K562 (cell line): ENCODE results near the gene COQ4. TPM values are rescaled to one million over a fixed set of nuclear protein-coding genes. Genes with fewer than 3 reads are reported as not detected.

Source experiments
- BRD9 ChIP-seq: fragments of 450-650 bp; IDR thresholded peaks from 2 replicates; pipeline ENCODE4 v1.6.1; 2018; ENCODE audit warnings: low read depth; ENCODE audit not compliant: partially characterized antibody
- HIVEP1 ChIP-seq: fragments of 250-450 bp; sonication (Bioruptor Pico); IDR thresholded peaks from 2 replicates; pipeline ENCODE4 v1.4.0; 2020; ENCODE audit warnings: mild to moderate bottlenecking
- LCOR ChIP-seq: sonication (generic); formaldehyde crosslinking; IDR thresholded peaks from 2 replicates; pipeline ENCODE4 v1.8.0; 2022; ENCODE audit warnings: mild to moderate bottlenecking, missing genetic modification reagents
- NEUROD1 ChIP-seq: fragments of 150-350 bp; IDR thresholded peaks from 2 replicates; pipeline ENCODE4 v1.6.1; 2014; ENCODE audit warnings: borderline replicate concordance, low read length, low read depth; ENCODE audit not compliant: partially characterized antibody
- PCBP1 ChIP-seq: fragments of 200-400 bp; formaldehyde crosslinking; IDR thresholded peaks from 2 replicates; pipeline ENCODE4 v1.6.1; 2018; ENCODE audit warnings: mild to moderate bottlenecking, low read depth, low read length; ENCODE audit not compliant: poor library complexity, severe bottlenecking
- SETDB1 ChIP-seq: IDR thresholded peaks from one replicate; pipeline ENCODE4 v1.6.1; 2012; ENCODE audit warnings: low read length, control low read depth, inconsistent platforms
- TEAD1 ChIP-seq, 2 experiments: fragments of 450-650 bp in 1 of 2; sonication (generic) in 1 of 2; formaldehyde crosslinking; IDR thresholded peaks; 2 replicates each; pipeline versions ENCODE4 v1.4.0 to v1.8.0; 2020 to 2022; ENCODE audit warnings: mild to moderate bottlenecking in 2 of 2, missing genetic modification reagents in 1 of 2
- ZEB2 ChIP-seq: fragments of 450-650 bp; IDR thresholded peaks from 2 replicates; pipeline ENCODE4 v1.6.1; 2016
- ZNF133 ChIP-seq: fragments of 250-450 bp; sonication (Bioruptor Pico); IDR thresholded peaks from 2 replicates; pipeline ENCODE4 v1.4.0; 2020; ENCODE audit warnings: mild to moderate bottlenecking
- ZNF57 ChIP-seq: fragments of 450-650 bp; formaldehyde crosslinking; IDR thresholded peaks from 2 replicates; pipeline ENCODE4 v1.4.0; 2020; ENCODE audit warnings: mild to moderate bottlenecking, moderate library complexity
- polyA plus RNA-seq, 8 experiments: library from polyadenylated mRNA; depleted of rRNA in 4 of 8; stranded (reverse) in 5 of 8; unstranded in 3 of 8; fragments of >200 nt; fragmentation: Nextera tagmentation in 2 of 8; fragmentation: Illumina TruSeq in 1 of 8; extraction: Ambion mirVana in 2 of 8; extraction: Trizol in 1 of 8; gene quantifications; 2 replicates each; pipeline versions ENCODE4 v1.2.1 to v1.2.3, GENCODE V29; 2011 to 2014; ENCODE audit warnings: inconsistent platforms in 1 of 8, missing spikeins in 1 of 8
- total RNA-seq, 7 experiments: library from RNA; depleted of rRNA in 6 of 7; stranded (reverse); fragments of >200 nt in 6 of 7; fragmentation: Illumina TruSeq in 2 of 7; extraction: Trizol in 2 of 7; gene quantifications; 2 replicates each; pipeline versions ENCODE4 v1.2.1 to v1.2.3, GENCODE V29; 2011 to 2021; ENCODE audit warnings: low replicate concordance in 1 of 7
- TF ChIP-seq, protein P1 (sequence below): sonication (generic); IDR thresholded peaks from 2 replicates; pipeline ENCODE4 v1.6.1; 2016
- TF ChIP-seq, protein P2 (sequence below), 2 experiments: fragments of 150-350 bp in 1 of 2; IDR thresholded peaks; 2 replicates each; pipeline ENCODE4 v1.6.1; 2012 to 2016; ENCODE audit warnings: low read depth in 2 of 2, low read length in 2 of 2, mild to moderate bottlenecking in 1 of 2, moderate library complexity in 1 of 2
- TF ChIP-seq, protein P3 (sequence below): sonication (generic); formaldehyde crosslinking; IDR thresholded peaks from 2 replicates; pipeline ENCODE4 v1.8.0; 2022; ENCODE audit warnings: missing genetic modification reagents, mild to moderate bottlenecking, borderline replicate concordance
- TF ChIP-seq, protein P4 (sequence below): fragments of 250-450 bp; sonication (Bioruptor Pico); IDR thresholded peaks from 2 replicates; pipeline ENCODE4 v1.4.0; 2020
- TF ChIP-seq, protein P5 (sequence below): fragments of 250-450 bp; sonication (Bioruptor Pico); IDR thresholded peaks from 2 replicates; pipeline ENCODE4 v1.9.0; 2021; ENCODE audit warnings: mild to moderate bottlenecking
- TF ChIP-seq, protein P6 (sequence below): fragments of 250-450 bp; sonication (Bioruptor Pico); IDR thresholded peaks from 2 replicates; pipeline ENCODE4 v1.5.0; 2021; ENCODE audit warnings: mild to moderate bottlenecking, borderline replicate concordance

Gene COQ4
- total and polyA plus RNA-seq, 9 of the 15 experiments (the other 6 are each of a cell fraction or from before 2014, with no cell fraction given): 9.1 to 135 (median 67.2) TPM

DNA sequence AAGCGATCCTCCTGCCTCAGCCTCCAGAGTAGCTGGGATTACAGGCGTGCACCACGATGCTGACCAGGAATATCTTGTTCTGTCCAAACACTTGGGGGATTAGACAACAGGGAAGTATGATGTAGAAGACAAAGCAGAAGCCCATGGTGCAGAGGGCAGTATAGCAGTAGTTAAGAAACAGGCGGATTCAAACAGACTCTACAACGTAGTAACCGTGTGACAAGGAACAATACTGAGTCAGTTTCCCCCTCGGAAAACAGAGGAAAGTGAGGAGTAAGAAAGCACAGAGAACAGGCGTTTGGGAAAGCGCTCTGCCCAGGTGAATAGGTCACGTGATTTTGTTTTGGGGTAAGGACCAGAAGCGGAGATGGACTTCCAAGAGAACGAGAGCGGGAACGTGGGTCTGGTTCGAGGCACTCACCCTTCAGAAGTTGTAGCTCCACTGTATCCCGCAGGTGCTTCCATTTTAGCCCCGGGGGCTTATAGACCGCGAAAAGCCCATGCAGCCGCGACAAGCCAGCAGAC is 698 bp upstream of the COQ4 start (continued):
- no peak for TF ChIP-seq ZNF57
- TF ChIP-seq, protein P1, sequence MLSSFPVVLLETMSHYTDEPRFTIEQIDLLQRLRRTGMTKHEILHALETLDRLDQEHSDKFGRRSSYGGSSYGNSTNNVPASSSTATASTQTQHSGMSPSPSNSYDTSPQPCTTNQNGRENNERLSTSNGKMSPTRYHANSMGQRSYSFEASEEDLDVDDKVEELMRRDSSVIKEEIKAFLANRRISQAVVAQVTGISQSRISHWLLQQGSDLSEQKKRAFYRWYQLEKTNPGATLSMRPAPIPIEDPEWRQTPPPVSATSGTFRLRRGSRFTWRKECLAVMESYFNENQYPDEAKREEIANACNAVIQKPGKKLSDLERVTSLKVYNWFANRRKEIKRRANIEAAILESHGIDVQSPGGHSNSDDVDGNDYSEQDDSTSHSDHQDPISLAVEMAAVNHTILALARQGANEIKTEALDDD: no peak
- TF ChIP-seq, protein P2, sequence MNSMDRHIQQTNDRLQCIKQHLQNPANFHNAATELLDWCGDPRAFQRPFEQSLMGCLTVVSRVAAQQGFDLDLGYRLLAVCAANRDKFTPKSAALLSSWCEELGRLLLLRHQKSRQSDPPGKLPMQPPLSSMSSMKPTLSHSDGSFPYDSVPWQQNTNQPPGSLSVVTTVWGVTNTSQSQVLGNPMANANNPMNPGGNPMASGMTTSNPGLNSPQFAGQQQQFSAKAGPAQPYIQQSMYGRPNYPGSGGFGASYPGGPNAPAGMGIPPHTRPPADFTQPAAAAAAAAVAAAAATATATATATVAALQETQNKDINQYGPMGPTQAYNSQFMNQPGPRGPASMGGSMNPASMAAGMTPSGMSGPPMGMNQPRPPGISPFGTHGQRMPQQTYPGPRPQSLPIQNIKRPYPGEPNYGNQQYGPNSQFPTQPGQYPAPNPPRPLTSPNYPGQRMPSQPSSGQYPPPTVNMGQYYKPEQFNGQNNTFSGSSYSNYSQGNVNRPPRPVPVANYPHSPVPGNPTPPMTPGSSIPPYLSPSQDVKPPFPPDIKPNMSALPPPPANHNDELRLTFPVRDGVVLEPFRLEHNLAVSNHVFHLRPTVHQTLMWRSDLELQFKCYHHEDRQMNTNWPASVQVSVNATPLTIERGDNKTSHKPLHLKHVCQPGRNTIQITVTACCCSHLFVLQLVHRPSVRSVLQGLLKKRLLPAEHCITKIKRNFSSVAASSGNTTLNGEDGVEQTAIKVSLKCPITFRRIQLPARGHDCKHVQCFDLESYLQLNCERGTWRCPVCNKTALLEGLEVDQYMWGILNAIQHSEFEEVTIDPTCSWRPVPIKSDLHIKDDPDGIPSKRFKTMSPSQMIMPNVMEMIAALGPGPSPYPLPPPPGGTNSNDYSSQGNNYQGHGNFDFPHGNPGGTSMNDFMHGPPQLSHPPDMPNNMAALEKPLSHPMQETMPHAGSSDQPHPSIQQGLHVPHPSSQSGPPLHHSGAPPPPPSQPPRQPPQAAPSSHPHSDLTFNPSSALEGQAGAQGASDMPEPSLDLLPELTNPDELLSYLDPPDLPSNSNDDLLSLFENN (IDR thresholded peaks at IDR 0.05; ENCODE audit: low read depth in 2 of 2, low read length in 2 of 2): no peak
- TF ChIP-seq ZEB2: no peak
- TF ChIP-seq SETDB1: no peak
- no peak for TF ChIP-seq BRD9
- TF ChIP-seq, protein P3, sequence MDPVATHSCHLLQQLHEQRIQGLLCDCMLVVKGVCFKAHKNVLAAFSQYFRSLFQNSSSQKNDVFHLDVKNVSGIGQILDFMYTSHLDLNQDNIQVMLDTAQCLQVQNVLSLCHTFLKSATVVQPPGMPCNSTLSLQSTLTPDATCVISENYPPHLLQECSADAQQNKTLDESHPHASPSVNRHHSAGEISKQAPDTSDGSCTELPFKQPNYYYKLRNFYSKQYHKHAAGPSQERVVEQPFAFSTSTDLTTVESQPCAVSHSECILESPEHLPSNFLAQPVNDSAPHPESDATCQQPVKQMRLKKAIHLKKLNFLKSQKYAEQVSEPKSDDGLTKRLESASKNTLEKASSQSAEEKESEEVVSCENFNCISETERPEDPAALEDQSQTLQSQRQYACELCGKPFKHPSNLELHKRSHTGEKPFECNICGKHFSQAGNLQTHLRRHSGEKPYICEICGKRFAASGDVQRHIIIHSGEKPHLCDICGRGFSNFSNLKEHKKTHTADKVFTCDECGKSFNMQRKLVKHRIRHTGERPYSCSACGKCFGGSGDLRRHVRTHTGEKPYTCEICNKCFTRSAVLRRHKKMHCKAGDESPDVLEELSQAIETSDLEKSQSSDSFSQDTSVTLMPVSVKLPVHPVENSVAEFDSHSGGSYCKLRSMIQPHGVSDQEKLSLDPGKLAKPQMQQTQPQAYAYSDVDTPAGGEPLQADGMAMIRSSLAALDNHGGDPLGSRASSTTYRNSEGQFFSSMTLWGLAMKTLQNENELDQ (CRISPR knock-in tag): no peak
- peak; percentile 6; the same call in 1 of the 2 replicates for TF ChIP-seq HIVEP1 (CRISPR knock-in tag)
- no peak for TF ChIP-seq PCBP1
- TF ChIP-seq, protein P4, sequence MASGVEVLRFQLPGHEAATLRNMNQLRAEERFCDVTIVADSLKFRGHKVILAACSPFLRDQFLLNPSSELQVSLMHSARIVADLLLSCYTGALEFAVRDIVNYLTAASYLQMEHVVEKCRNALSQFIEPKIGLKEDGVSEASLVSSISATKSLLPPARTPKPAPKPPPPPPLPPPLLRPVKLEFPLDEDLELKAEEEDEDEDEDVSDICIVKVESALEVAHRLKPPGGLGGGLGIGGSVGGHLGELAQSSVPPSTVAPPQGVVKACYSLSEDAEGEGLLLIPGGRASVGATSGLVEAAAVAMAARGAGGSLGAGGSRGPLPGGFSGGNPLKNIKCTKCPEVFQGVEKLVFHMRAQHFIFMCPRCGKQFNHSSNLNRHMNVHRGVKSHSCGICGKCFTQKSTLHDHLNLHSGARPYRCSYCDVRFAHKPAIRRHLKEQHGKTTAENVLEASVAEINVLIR: no peak
- no peak for TF ChIP-seq LCOR
- no peak for TF ChIP-seq TEAD1 (CRISPR knock-in tag; IDR thresholded peaks at IDR 0.05)
- no peak for TF ChIP-seq NEUROD1
- TF ChIP-seq, protein P5, sequence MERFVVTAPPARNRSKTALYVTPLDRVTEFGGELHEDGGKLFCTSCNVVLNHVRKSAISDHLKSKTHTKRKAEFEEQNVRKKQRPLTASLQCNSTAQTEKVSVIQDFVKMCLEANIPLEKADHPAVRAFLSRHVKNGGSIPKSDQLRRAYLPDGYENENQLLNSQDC (CRISPR knock-in tag): 0 out of 2 replicates have a peak, but pooled peaks have one; percentile 20
- TF ChIP-seq, protein P6, sequence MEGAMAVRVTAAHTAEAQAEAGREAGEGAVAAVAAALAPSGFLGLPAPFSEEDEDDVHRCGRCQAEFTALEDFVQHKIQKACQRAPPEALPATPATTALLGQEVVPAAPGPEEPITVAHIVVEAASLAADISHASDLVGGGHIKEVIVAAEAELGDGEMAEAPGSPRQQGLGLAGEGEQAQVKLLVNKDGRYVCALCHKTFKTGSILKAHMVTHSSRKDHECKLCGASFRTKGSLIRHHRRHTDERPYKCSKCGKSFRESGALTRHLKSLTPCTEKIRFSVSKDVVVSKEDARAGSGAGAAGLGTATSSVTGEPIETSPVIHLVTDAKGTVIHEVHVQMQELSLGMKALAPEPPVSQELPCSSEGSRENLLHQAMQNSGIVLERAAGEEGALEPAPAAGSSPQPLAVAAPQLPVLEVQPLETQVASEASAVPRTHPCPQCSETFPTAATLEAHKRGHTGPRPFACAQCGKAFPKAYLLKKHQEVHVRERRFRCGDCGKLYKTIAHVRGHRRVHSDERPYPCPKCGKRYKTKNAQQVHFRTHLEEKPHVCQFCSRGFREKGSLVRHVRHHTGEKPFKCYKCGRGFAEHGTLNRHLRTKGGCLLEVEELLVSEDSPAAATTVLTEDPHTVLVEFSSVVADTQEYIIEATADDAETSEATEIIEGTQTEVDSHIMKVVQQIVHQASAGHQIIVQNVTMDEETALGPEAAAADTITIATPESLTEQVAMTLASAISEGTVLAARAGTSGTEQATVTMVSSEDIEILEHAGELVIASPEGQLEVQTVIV: no peak
- TF ChIP-seq ZNF133 (CRISPR knock-in tag): 0 out of 2 replicates have a peak, but pooled peaks have one; percentile 11
